ENCODE results near the gene USP25.

- no peak for TF ChIP-seq EZH2 (IDR thresholded peaks at IDR 0.05)
- no peak for TF ChIP-seq POLR2AphosphoS5 (IDR thresholded peaks at IDR 0.05; ENCODE audit: borderline replicate concordance, low read depth, low read length)
- no peak for TF ChIP-seq FOXP2 (optimal IDR thresholded peaks at IDR 0.05; ENCODE audit: control extremely low read depth, extremely low read length, insufficient read depth)
Observed at GRCh38 chr21:15761507-15762100, 31.8 kb downstream of the USP25 start.
